Left hindlimb (tissue), 1 donor: ENCODE results near the gene PTPRM.
"Not testable (repeated sequence)": the region's sequence is repeated elsewhere in the genome, so short reads cannot be mapped to it uniquely, and the experiment has no call there.

ENCODE experiments used
- DNase-seq: peaks from one replicate; pipeline ENCODE4 v3.0.0-alpha.2; 2018

Gene PTPRM

DNA sequence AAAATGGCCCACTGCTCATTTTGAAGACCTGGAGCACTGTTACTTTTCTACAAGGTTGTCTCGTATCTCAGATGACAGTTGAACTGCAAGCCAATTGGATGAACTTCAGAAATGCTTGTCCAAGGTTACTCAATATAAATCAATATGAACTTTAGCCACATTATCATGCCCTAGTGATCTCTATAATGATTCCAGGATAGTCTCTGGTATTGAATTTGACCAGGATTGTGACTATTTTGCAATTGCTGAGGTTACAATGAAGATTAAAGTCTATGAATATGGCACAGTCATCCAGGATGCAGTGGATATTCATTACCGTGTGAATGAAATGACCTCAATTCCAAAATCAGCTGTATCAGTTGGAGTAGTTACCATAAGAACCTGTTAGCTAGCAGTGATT is 846.1 kb downstream of the PTPRM start:
- DNase-seq: no peak

DNA sequence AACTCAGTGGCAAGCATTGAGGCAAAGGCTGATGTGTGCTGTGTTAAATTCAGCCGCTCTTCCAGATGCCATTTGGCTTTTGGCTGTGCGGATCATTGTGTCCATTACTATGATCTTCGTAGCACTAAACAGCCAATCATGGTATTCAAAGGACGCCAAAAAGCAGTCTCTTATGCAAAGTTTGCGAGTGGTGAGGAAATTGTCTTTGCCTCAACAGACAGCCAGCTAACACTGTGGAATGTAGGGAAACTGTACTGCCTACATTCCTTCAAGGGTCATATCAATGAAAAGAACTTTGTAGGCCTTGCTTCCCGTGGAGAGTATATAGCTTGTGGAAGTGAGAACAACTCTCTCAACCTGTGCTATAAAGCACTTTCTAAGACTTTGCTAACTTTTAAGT is 846.6 kb downstream of the PTPRM start:
- no peak for DNase-seq

DNA sequence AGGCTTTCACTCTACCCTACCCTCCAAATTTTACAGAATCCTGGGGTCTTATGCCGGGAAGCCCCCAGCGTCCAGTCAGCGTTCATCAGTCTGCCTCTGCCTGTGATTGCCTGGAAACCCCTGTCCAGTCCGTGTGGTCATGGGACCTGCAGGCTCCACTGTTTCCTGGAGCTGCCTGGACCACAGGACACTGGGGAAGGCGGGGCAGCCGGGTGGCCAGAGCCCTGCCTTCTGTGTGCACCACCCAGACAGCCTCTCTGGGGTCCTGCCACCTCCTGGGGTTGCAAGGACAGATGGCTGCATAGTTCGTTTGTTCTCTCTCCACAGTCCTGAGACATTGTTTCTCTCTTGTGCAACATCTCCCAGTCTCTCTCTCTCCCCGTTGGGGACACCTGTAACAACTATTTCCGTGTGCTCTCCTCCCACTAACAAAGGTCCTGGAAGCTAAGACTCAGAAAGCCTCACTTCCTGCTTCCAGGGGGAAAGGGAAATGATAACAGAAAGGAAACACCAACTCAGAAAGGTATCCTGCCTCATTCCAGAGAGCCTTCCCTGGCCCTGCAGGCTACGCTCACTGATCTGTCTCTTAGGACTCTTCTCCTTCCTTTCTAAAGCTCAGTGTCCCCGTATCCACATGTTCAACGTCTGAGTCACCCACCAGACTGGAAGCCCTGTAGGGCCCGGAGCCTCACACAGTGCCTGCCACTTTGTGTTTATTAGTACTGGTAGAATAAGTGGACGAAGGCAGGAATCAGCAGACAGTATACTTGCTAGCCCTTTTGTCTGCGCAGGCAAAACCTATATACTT is 849.3 kb downstream of the PTPRM start:
- no peak for DNase-seq

DNA sequence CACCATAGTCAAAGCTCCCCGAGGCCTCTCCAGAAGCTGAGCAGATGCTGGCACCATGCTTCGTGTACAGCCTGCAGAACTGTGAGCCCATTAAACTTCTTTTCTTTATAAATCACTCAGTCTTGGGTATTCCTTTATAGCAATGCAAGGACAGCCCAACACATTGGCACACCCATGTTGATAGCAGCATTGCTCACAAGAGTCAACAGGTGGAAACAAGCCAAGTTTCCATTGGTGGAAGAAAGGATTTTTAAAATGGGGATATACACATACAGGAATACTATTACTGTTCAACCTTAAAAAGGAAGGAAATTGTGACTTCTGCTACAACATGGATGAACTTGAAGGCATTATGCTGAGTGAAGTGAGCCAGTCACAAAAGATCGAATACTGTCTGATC is 855.3 kb downstream of the PTPRM start:
- DNase-seq: no peak

DNA sequence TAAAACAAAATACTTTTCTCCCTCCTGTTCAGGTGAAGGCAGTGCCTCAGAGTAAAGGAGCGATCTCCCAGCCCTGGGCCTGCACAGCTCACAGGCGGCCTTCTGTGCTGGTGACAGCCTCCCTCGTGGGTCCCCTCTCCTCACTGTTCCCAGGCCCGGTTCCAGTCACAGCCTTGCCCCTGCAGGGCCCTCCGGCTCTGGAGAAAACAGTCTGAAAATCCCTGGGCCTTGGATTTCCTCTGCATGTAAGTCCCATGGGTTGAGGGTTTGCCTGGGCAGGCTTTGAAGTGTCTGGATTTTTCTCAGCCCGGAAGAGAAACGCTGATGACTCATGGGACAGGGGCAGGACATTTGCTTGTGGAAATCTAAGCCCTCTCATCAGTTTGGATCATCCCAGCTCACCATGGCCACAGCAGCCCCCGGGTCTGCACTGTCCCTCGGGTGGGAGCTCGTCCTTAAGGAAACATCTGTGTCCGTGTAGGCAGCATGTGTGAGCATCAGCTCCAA is 856.0 kb downstream of the PTPRM start:
- peak; percentile 38 for DNase-seq

DNA sequence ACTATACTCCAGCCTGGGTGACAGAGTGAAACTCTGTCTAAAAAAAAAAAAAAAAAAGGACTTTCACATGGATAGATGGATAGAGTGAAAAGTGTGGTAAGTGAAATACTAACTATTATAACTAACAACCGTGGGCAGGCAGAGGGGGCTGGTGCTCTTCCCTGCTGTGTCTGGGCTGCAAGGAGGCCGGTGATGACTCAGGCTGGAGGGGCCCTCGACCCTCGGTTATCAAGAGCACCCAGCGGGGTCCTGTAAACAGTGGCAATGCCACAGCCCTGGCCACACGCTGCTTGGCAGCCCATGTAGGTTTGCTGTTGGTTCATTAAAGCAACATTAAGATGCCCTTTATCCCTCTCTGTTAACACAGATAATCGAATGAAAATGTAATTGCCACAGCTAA is 857.4 kb downstream of the PTPRM start:
- no peak for DNase-seq

DNA sequence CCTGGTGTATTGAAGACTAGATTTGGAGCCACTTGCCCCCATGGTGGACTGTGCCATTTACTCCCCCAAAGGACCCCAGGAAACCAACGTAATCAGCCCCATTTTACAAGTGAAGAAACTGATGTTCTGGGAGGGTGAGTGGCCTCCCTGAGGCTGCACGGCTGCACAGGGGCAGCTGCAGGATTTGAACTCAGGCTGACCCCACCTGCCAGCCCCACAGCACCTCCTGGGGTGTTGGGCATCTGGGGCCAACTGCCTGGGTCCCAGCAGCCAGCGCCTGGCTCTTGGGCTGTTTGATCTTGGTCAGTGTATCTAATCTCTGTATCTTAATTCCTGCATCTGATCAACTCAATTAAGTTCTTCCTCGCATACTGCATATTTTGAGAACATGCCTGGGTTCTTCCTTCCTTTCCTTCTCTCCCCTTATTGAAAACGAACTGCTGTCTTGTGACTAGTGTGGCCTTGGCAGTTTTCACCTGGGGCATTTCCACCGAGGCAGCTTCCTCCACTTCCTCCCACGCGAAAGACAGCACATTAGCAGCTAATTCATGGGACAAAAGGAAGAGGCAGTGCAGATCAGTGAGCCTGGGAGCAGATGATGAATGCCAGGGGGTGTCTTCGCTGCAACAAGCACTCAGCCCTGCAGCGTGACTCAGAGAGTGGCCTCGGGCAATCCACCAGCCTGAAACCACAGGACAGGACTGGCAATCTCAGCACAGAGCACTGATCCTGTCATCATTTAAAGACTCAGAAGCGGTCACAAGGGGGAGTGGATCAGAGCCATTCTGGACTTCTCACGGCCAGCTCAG is 858.0 kb downstream of the PTPRM start:
- DNase-seq: peak; percentile 37

DNA sequence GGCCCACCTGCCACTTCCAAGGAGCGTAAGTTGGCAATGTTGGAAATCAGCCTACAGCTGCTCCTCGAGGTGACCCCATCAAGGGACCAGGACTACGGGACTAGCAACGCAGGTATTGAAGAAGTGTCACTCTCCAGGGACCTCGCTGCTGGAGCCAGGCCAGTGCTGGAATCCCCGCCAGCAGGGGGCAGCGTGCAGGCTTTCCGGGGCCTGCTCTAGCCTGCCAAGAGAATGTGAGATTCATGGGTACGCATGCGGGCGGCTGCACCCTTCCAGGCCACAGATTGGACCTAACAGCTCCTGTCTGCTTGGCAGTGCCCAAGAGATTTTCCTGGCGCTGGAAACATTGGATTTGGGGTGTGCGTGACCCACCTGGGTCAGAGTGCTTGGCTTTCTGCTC is 859.3 kb downstream of the PTPRM start:
- DNase-seq: no peak

DNA sequence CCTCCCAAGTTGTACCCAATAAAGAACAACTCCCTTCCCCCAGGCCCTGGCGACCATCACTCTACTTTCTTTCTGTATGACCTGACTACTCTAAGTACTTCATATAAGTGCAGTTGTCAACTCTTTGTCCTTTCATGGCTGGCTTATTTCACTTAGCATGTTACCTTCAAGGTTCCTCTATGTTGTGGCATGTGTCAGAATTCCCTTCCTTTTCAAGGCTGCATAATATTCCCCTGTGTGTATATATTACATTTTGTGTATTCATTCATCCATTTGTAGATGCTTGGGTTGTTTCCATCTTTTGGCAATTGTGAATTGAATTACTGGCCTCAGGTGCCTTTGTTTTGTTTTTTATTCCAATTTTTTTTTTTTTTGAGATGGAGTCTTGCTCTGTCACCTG is 860.2 kb downstream of the PTPRM start:
- DNase-seq: no peak

DNA sequence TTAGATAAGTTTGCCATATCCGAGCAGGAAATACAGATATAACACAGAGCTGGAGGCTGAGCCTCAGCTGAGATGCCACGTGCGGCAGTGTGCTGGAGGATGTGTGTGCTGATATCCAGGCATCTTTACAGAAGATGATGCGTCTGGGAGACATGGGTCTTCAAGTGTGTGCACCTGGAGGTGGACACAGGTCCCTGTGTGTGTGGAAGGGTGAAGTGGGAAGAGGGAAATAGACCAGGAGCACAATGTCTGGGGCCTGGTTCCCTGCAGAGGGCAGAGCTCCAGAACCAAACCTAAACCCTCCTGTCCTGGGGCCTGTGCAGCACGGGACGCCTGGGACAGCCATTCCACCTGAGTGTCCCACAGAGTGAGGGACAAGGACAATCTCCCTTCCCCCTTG is 861.8 kb downstream of the PTPRM start:
- no peak for DNase-seq

DNA sequence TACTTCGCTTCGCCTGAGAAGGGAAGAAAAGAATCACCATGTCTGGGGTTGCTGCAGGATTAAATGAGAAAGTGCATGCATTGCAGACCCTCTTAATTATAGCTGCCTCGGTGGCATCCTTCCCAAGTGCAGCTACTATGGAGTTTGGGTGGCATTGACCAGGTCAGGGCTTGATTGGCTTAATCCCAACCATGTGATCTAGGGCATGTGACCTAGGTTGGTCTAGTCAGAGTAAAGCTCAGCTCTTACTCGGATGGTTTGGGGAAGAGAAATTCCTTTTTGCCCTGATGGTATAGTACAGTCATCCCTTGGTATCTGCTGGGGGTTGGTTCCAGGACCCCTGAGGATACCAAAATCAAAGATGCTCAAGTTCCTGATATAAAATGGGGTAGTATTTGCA is 863.9 kb downstream of the PTPRM start:
- no peak for DNase-seq

DNA sequence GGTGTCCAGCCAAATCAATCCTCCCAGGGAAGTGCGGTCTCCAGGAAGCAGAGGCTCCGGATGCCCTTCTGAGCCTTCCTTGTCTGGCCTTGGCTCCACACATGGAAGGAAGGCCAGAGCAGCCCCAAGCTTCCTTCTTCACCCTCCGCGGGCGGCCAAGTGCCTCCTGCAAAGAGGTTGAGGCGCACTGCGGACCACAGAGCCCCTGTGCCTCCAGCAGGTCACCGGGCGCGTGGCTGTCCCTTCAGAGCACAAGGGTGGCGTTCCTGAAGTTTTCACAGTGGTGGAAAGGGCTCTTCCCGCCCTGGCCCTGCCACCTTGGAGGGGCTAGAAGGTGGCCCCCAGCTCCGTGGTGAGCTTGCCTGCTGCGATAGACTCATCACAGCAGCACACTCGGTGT is 866.2 kb downstream of the PTPRM start:
- no peak for DNase-seq

DNA sequence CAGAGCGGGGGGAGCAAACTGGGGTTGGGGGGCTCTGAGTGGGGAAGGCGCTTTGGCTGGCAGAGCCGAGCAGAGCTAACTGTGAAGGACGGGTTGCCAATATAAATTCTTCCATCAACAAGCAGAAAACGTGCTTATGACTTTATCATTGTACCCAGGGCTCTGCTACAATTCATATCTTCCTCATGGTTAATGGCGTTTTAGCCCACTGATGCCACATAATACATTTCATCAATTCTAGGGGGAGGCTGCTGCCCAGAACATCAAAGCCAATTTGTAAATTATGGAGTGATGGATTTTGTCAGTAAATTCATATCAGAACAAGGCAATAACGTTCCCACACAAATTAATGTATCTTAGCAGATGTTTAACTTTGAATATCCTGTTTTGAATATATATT is 866.7 kb downstream of the PTPRM start:
- DNase-seq: no peak

DNA sequence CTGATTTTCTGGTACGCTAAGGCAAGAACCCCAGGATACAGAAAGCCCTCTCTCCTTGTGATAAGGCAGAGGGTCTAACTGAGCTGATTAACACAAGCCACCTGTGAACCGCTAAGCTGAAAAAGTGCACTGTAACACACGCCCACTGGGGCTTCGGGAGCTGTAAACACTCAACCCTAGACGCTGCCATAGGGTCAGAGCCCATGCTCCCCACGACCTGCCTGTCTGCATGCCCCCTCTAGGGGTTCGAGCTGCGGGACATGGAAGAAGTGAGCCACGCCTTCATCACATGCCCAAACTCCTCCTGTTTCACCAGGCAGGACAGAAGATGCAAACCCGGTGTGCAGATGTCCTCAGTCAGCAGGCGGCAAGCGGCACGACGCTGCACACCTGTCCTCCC is 868.3 kb downstream of the PTPRM start:
- DNase-seq: no peak

DNA sequence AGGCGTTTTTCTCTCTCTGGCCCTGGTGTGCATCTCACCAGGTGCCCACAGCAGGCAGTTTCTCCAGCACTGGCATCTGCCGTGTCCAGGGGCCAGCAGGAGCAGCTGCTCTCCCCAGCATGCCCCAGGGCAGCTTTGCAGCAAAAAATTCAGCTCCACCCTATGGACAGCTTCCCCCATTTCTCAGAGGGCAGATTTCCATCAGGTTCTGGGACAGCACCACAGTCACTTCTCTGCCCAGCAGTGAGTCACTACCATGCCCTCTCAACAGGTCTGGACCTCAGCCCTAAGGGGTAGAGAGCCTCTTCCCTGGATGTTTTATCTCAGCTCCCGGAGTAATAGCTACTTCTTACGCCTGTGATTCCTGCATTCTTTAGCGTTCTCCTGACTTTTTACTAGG is 871.9 kb downstream of the PTPRM start:
- DNase-seq: no peak

DNA sequence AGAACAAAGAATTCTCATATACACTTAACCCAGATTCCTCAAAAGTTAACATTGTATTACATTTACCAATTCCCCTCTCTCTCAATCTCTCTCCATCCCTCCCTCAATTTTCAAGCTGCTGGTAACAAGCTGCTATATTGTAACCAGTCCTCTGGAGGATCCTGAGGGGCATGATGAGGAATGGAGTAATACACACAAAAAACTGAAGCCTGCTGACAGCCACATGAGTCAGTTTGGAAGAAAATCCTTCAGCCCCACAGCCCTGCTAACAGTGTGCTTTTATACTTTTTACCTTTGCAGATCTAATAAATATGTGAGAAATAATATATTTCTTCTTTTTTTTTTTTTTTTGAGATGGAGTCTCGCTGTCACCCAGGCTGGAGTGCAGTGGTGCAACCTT is 876.4 kb downstream of the PTPRM start:
- no peak for DNase-seq

DNA sequence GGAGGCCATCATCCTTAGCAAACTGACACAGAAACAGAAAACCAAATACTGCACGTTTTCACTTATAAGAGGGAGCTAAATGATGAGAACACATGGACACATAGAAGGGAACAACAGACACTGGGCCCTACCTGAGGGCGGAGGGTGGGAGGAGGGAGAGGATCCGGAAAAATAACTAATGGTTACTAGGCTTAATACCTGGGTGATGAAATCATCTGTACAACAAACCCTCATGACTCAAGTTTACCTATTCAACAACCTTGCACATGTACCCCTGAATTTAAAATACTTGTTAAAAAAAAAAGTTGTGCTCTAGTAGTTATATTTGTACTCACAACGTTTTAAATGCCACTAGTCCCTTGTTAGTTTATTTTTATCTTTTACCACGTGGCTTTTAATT is 879.8 kb downstream of the PTPRM start:
- not testable (repeated sequence) for DNase-seq

DNA sequence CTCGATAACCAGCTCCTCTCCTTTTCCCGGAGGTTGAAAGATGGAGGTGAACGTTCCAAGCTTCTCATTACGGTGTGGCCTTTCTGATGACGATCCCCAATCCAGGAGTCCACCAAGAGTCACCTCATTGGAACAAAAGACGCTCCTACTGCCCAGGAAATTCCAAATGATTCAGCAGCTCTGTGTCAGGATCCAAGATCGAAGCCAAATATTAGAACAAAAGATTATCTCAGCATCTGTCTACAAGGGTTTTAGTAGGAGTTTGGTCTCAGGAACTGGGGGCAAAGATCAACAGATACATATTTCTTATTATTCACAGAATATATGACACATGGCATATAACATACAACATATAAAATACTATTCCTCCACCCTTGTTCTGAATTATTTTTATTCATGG is 881.0 kb downstream of the PTPRM start:
- no peak for DNase-seq

DNA sequence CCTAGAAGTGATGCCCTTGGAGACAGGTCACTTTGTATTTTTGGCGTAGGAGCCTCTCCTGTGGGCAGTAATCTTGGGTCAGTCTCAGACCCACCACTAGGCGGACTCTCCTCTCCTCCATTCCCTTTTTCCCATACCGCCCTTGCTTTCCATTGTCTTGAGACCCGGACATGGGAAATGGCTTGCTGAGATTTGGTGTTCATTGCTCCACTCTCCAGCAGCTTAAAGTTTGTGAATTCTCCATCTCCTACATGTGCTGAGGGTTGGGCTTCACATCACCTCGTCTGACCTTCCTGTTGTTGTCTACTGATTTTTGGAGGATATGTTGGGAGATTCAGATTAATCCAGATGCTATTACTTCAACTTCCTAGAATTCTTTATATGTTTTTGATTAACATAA is 882.9 kb downstream of the PTPRM start:
- no peak for DNase-seq

DNA sequence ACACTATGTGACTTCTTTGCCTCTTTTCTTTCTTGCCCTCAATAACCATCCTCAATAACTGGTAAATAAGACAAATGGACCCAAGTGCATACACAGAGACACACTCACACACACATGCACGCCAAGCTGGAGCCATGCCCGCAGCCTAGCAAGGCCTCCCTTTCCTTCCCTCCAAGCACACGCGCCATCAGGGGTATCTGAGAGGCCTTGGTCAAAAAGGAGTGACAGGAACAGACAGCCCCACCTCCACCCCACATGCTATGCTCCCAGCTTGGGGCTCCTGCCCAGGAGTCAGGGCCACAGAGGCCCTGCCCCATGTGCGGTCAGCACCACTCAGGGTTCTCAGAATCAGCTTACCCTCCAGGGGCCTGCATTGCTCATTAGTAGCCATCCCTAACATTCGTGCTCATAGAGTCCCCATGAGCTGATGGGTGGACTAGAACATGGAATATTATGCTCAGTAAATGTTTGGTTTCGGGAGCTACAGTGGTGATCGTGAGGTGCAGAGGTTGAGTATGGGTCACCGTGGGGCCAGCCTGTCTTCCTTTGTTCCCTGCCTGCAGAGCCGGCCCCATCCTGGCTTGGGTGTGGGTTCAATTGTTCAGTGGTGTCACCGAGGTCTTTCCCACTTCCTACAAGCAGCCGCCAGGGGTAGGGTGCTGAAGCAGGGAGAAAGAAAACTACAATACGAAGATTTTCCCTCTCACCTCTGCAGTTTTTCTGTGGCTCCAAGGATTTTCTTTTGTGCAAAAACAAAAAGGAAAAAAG is 884.0 kb downstream of the PTPRM start:
- DNase-seq: no peak

DNA sequence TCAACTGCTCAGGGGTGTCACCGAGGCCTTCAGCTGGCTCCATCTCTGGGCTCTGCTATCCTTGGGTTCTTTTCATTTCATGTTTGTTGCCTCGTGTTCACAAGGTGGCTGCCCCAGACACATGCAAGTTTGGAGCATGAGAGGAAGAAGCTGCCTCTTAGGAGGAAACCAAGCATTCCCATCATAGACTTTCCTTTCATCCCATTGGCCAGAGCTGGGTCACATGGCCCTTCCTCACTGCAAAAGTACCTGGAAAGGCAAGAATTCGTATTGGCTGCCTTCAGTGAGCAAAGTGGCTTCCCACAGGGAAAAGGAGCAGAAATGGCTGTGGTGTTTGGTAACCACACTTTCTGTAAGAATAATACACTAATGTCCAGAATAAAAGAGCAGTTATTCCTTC is 886.4 kb downstream of the PTPRM start:
- no peak for DNase-seq

DNA sequence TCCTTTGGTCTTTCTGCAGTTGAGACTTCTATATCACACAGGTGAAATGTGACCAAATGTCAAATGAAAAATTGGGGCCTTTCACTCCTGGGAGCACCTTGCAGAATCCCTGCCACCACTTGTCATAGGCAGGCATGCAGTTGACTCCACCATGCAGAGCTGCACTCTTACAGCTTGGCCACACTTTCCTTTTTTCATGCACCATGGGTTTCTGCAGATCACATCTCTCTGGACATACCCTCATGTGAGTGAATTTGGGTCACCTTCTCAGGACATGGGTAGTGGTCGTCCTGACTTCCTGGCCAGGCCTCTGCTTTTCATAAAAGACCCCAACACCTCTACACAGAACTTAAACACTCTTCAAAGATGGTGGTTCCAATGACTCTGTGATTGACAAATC is 887.0 kb downstream of the PTPRM start:
- no peak for DNase-seq
